Activated CD4-positive, CD25-positive, alpha-beta regulatory T cell treated with anti-CD3 and anti-CD28 coated beads, Interleukin-2, amount 50 U/mL, for 24 hours (primary cell): Measurements from ENCODE around the gene KRTAP12-1.
"Not testable (repeated sequence)": the region's sequence is repeated elsewhere in the genome, so short reads cannot be mapped to it uniquely, and the experiment has no call there.

ENCODE experiments used
- ATAC-seq, 2 donors: fragments of 150-1000 bp; cut with Tn5 transposase; one replicate each; pipeline ENCODE4 v1.10.0; 2021; ENCODE audit warnings: mild to moderate bottlenecking in 1 of 2, moderate library complexity in 1 of 2

KRTAP12-1 gene

GRCh38 chr21:44666401-44667320, 15.3 kb downstream of the KRTAP12-1 start, which contains the start of gene KRTAP12-2:
Gene KRTAP12-2 (minus strand): TSS chr21:44666927. CDS start chr21:44666886, 41 bp downstream.
- no peak for ATAC-seq

GRCh38 chr21:44664691-44665090, 17.3 kb downstream of the KRTAP12-1 start:
- ATAC-seq = no peak

GRCh38 chr21:44661567-44661966, 20.4 kb downstream of the KRTAP12-1 start:
- ATAC-seq = not testable (repeated sequence)

- no peak for ATAC-seq
Measured at GRCh38 chr21:44658913-44659595, 22.9 kb downstream of the KRTAP12-1 start.

- ATAC-seq = no peak
Measured at GRCh38 chr21:44658541-44658910, 23.4 kb downstream of the KRTAP12-1 start.

GRCh38 chr21:44657635-44658540, 24.1 kb downstream of the KRTAP12-1 start, which contains the start of gene KRTAP12-3:
Gene KRTAP12-3 (plus strand): TSS chr21:44657932. CDS start chr21:44657980, 48 bp downstream.
- peak in 1 of 2 donors; percentile 55 for ATAC-seq

- ATAC-seq = no peak
Measured at GRCh38 chr21:44656868-44657267, 25.1 kb downstream of the KRTAP12-1 start.

GRCh38 chr21:44654576-44655175, 27.3 kb downstream of the KRTAP12-1 start, which contains the start of gene KRTAP12-4:
Gene KRTAP12-4 (minus strand): TSS chr21:44654659. CDS start chr21:44654614, 45 bp downstream.
- no peak for ATAC-seq

GRCh38 chr21:44653656-44654575, 28.0 kb downstream of the KRTAP12-1 start:
- ATAC-seq = peak in 1 of 2 donors; percentile 17

GRCh38 chr21:44653123-44653522, 28.8 kb downstream of the KRTAP12-1 start:
- ATAC-seq = no peak

- no peak for ATAC-seq
Measured at GRCh38 chr21:44650973-44651675, 30.8 kb downstream of the KRTAP12-1 start.

- ATAC-seq = no peak
Measured at GRCh38 chr21:44650265-44650972, 31.5 kb downstream of the KRTAP12-1 start.

GRCh38 chr21:44649521-44650100, 32.4 kb downstream of the KRTAP12-1 start:
- ATAC-seq = no peak

GRCh38 chr21:44648557-44649311, 33.2 kb downstream of the KRTAP12-1 start:
- ATAC-seq = no peak

GRCh38 chr21:44647222-44647552, 34.8 kb downstream of the KRTAP12-1 start:
- no peak for ATAC-seq

GRCh38 chr21:44646366-44647221, 35.4 kb downstream of the KRTAP12-1 start, which contains the start of gene KRTAP10-11:
Gene KRTAP10-11 (plus strand): TSS chr21:44646414. CDS start chr21:44646459, 45 bp downstream.
- not testable (repeated sequence) for ATAC-seq

- ATAC-seq = no peak
Measured at GRCh38 chr21:44644878-44645277, 37.1 kb downstream of the KRTAP12-1 start.
